ENCODE results near the gene TUFT1. TPM values are rescaled to one million over a fixed set of nuclear protein-coding genes. Genes with fewer than 3 reads are reported as not detected.

TUFT1 gene
- total and polyA plus RNA-seq, 2 donors (not counting 1 experiment from before 2014, with no cell fraction given): 0.82 to 2.2 TPM

GRCh38 chr1:151545542-151545941, 5.4 kb downstream of the TUFT1 start:
- no peaks in the 10 kb centered on the region for H3K79me2 ChIP-seq (ENCODE audit: control insufficient read depth, insufficient read depth, low read length)
- Mint-ChIP-seq H3K27me3 (peaks cover 18% of the 10 kb centered on the region), H3K27ac (no peak overlapping the region), H3K4me1 (peaks cover 10% of the 10 kb centered on the region), H3K9me3 (ENCODE audit: insufficient read depth) (no peaks in the 10 kb centered on the region), H3K4me3 (no peak overlapping the region)
- ChIA-PET POLR2A (no interaction called here), CTCF (no interaction called here)
- peaks cover 8 to 11% of the 10 kb centered on the region in 2 donors for H3K4me1 ChIP-seq (ENCODE audit: control insufficient read depth in 2 of 2, insufficient read depth in 2 of 2, low read length in 2 of 2)
- no peaks in the 10 kb centered on the region for H3K36me3 ChIP-seq (replicated peaks in 1 of 2; ENCODE audit: control extremely low read depth in 1 of 2, control insufficient read depth in 1 of 2, extremely low read depth in 1 of 2, insufficient read depth in 2 of 2, low read length in 1 of 2)
- intact Hi-C loops (cut with micrococcal nuclease): no loop called here
- peaks cover 0 to 25% (median 10%) of the 10 kb centered on the region in 4 experiments for H3K27me3 ChIP-seq (replicated peaks in 1 of 4; ENCODE audit: control extremely low read depth in 1 of 4, control insufficient read depth in 3 of 4, insufficient read depth in 4 of 4, low read length in 3 of 4)
- no peaks in the 10 kb centered on the region for H3K9me3 ChIP-seq (ENCODE audit: control extremely low read depth in 1 of 3, control insufficient read depth in 2 of 3, insufficient read depth in 1 of 3, low read length in 2 of 3)
- H3K4me3 ChIP-seq (ENCODE audit: control extremely low read depth in 1 of 5, extremely low read depth in 1 of 5, insufficient read depth in 1 of 5, low read depth in 2 of 5, low read length in 4 of 5): no peak overlapping the region
- no peak overlapping the region for H3K4me2 ChIP-seq (replicated peaks; ENCODE audit: low read depth, low read length, poor library complexity, severe bottlenecking)
- no peak for DNase-seq
- H2AFZ ChIP-seq (ENCODE audit: insufficient read depth, low read depth, low read length, poor library complexity, severe bottlenecking): no peak overlapping the region
- H3K27ac ChIP-seq (ENCODE audit: low read length in 2 of 2): no peak overlapping the region
- no peak overlapping the region for H3K9ac ChIP-seq (ENCODE audit: low read length)
- 100% methylated on average over 1 of the region's 1 CpG for WGBS (ENCODE audit: insufficient coverage)
- no peak for ATAC-seq (ENCODE audit: low read depth)
- no peak for TF ChIP-seq CTCF (IDR thresholded peaks at IDR 0.05)
- TF ChIP-seq EZH2 (IDR thresholded peaks at IDR 0.05; ENCODE audit: borderline replicate concordance, insufficient read depth, low read depth, low read length, poor library complexity, severe bottlenecking): no peak
- no peaks in the 10 kb centered on the region for H4K20me1 ChIP-seq (ENCODE audit: control insufficient read depth, insufficient read depth, low read length, poor library complexity, severe bottlenecking)

GRCh38 chr1:151546011-151546925, 6.2 kb downstream of the TUFT1 start:
- H3K4me2 ChIP-seq (replicated peaks; ENCODE audit: low read depth, low read length, poor library complexity, severe bottlenecking): no peak overlapping the region
- no peaks in the 10 kb centered on the region for H3K36me3 ChIP-seq (replicated peaks in 1 of 2; ENCODE audit: control extremely low read depth in 1 of 2, control insufficient read depth in 1 of 2, extremely low read depth in 1 of 2, insufficient read depth in 2 of 2, low read length in 1 of 2)
- no peak overlapping the region for H3K9ac ChIP-seq (ENCODE audit: low read length)
- peaks cover 0 to 19% (median 10%) of the 10 kb centered on the region in 4 experiments for H3K27me3 ChIP-seq (replicated peaks in 1 of 4; ENCODE audit: control extremely low read depth in 1 of 4, control insufficient read depth in 3 of 4, insufficient read depth in 4 of 4, low read length in 3 of 4)
- H3K27ac ChIP-seq (ENCODE audit: low read length in 2 of 2): no peak overlapping the region
- H3K4me1 ChIP-seq (ENCODE audit: control insufficient read depth in 2 of 2, insufficient read depth in 2 of 2, low read length in 2 of 2): peaks cover under 1 to 4% of the 10 kb centered on the region in 2 donors
- intact Hi-C loops (cut with micrococcal nuclease): no loop called here
- H3K27me3 Mint-ChIP-seq: peaks cover 18% of the 10 kb centered on the region
- H3K9me3 Mint-ChIP-seq (ENCODE audit: insufficient read depth): no peaks in the 10 kb centered on the region
- H3K4me3 Mint-ChIP-seq: no peak overlapping the region
- H3K4me1 Mint-ChIP-seq: peaks cover 3% of the 10 kb centered on the region
- TF ChIP-seq EZH2 (IDR thresholded peaks at IDR 0.05; ENCODE audit: borderline replicate concordance, insufficient read depth, low read depth, low read length, poor library complexity, severe bottlenecking): no peak
- no peaks in the 10 kb centered on the region for H3K9me3 ChIP-seq (ENCODE audit: control extremely low read depth in 1 of 3, control insufficient read depth in 2 of 3, insufficient read depth in 1 of 3, low read length in 2 of 3)
- ChIA-PET CTCF (no interaction called here), POLR2A (no interaction called here)
- no peak overlapping the region for H2AFZ ChIP-seq (ENCODE audit: insufficient read depth, low read depth, low read length, poor library complexity, severe bottlenecking)
- no peaks in the 10 kb centered on the region for H4K20me1 ChIP-seq (ENCODE audit: control insufficient read depth, insufficient read depth, low read length, poor library complexity, severe bottlenecking)
- ATAC-seq (ENCODE audit: low read depth) (no peak), DNase-seq (no peak)
- H3K27ac Mint-ChIP-seq: no peak overlapping the region
- 100% methylated on average over 1 of the region's 4 CpGs for WGBS (ENCODE audit: insufficient coverage)
- no peaks in the 10 kb centered on the region for H3K79me2 ChIP-seq (ENCODE audit: control insufficient read depth, insufficient read depth, low read length)
- H3K4me3 ChIP-seq (ENCODE audit: control extremely low read depth in 1 of 5, extremely low read depth in 1 of 5, insufficient read depth in 1 of 5, low read depth in 2 of 5, low read length in 4 of 5): no peak overlapping the region

All from B cell (primary cell).